Hepatocyte (in vitro differentiated cells): ENCODE results near the gene ABCA2. TPM values are rescaled to one million over a fixed set of nuclear protein-coding genes. Genes with fewer than 3 reads are reported as not detected.

Experiments
- DNase-seq: peaks from one replicate; pipeline ENCODE4 v3.0.0-alpha.2; 2016; ENCODE audit warnings: low spot score
- H2AFZ ChIP-seq: fragments of 200-600 bp; sonication (generic); 2 replicates; pipeline ENCODE4 v1.6.0; 2016; ENCODE audit warnings: antibody characterized with exemption, mild to moderate bottlenecking
- H3K27ac ChIP-seq: fragments of 200-600 bp; sonication (generic); 2 replicates; pipeline ENCODE4 v1.5.1; 2016; ENCODE audit warnings: mild to moderate bottlenecking
- H3K27me3 ChIP-seq: fragments of 200-600 bp; sonication (generic); 2 replicates; pipeline ENCODE4 v1.6.1; 2016
- H3K36me3 ChIP-seq: fragments of 200-600 bp; sonication (generic); replicated peaks from 2 replicates; pipeline ENCODE4 v1.5.1; 2016; ENCODE audit warnings: low read depth; ENCODE audit not compliant: insufficient read depth
- H3K4me1 ChIP-seq: fragments of 200-600 bp; sonication (generic); 2 replicates; pipeline ENCODE4 v1.5.1; 2016; ENCODE audit warnings: mild to moderate bottlenecking, moderate library complexity; ENCODE audit not compliant: insufficient read depth
- H3K4me2 ChIP-seq: fragments of 200-600 bp; sonication (generic); 2 replicates; pipeline ENCODE4 v1.6.0; 2016
- H3K4me3 ChIP-seq: fragments of 200-600 bp; sonication (generic); 2 replicates; pipeline ENCODE4 v1.5.1; 2016; ENCODE audit warnings: mild to moderate bottlenecking
- H3K79me2 ChIP-seq: fragments of 200-600 bp; sonication (generic); 2 replicates; pipeline ENCODE4 v1.6.0; 2017; ENCODE audit warnings: mild to moderate bottlenecking
- H3K9me2 ChIP-seq: fragments of 200-600 bp; sonication (generic); replicated peaks from 2 replicates; pipeline ENCODE4 v1.6.0; 2017; ENCODE audit warnings: mild to moderate bottlenecking; ENCODE audit not compliant: insufficient read depth
- H3K9me3 ChIP-seq: fragments of 200-600 bp; sonication (generic); 2 replicates; pipeline ENCODE4 v1.5.1; 2016; ENCODE audit warnings: low read depth, mild to moderate bottlenecking
- H4K20me1 ChIP-seq: fragments of 200-600 bp; sonication (generic); 2 replicates; pipeline ENCODE4 v1.6.0; 2016; ENCODE audit warnings: mild to moderate bottlenecking; ENCODE audit not compliant: insufficient read depth, poor library complexity, severe bottlenecking
- CTCF ChIP-seq: fragments of 200-600 bp; sonication (generic); IDR thresholded peaks from 2 replicates; pipeline ENCODE4 v1.5.1; 2016; ENCODE audit warnings: antibody characterized with exemption, mild to moderate bottlenecking; ENCODE audit not compliant: poor library complexity
- EZH2 ChIP-seq: fragments of 200-600 bp; sonication (generic); IDR thresholded peaks from 2 replicates; pipeline ENCODE4 v1.6.1; 2016; ENCODE audit warnings: antibody characterized with exemption, mild to moderate bottlenecking, borderline replicate concordance
- EZH2phosphoT487 ChIP-seq: fragments of 200-600 bp; sonication (generic); IDR thresholded peaks from one replicate; pipeline ENCODE4 v1.6.1; 2018; ENCODE audit warnings: antibody characterized with exemption, mild to moderate bottlenecking, low read depth, moderate library complexity; ENCODE audit not compliant: unreplicated experiment, severe bottlenecking
- WGBS: methylation state at CpG from one replicate; pipeline ENCODE4 v1.1.6; 2016; ENCODE audit warnings: low lambda C conversion rate; ENCODE audit errors: missing lambda C conversion rate; 5-methylcytosine and 5-hydroxymethylcytosine counted together
- polyA plus RNA-seq: library from polyadenylated mRNA; unstranded; fragments of >200 nt; fragmentation: Nextera tagmentation; extraction: Ambion mirVana; gene quantifications from 2 replicates; pipeline ENCODE4 v1.2.1, GENCODE V29; 2016
- total RNA-seq: library from RNA; depleted of rRNA; stranded (reverse); fragments of >200 nt; gene quantifications from 2 replicates; pipeline ENCODE4 v1.2.3, GENCODE V29; 2014

ABCA2 gene
- total and polyA plus RNA-seq, 2 experiments from 2014 or later: 14.6 to 15.6 TPM

GRCh38 chr9:137069508-137070091 lies 41.6 kb upstream of the ABCA2 start:
- Histone ChIP-seq H3K4me3 (no peak overlapping the region), H3K36me3 (no peaks in the 10 kb centered on the region), H3K9me2 (no peaks in the 10 kb centered on the region), H2AFZ (no peak overlapping the region), H3K4me2 (peak overlapping the region; percentile 73), H3K27ac (no peak overlapping the region), H3K79me2 (no peaks in the 10 kb centered on the region), H3K27me3 (no peaks in the 10 kb centered on the region), H3K4me1 (peaks cover 3% of the 10 kb centered on the region), H4K20me1 (no peaks in the 10 kb centered on the region), H3K9me3 (no peaks in the 10 kb centered on the region)
- no peak for DNase-seq
- TF ChIP-seq EZH2 (no peak), CTCF (no peak), EZH2phosphoT487 (no peak)
- WGBS: 4% methylated on average over 40 of the region's 52 CpGs

- Histone ChIP-seq H3K79me2 (no peaks in the 10 kb centered on the region), H3K4me1 (peaks cover 3% of the 10 kb centered on the region), H3K9me3 (no peaks in the 10 kb centered on the region), H2AFZ (no peak overlapping the region), H3K36me3 (no peaks in the 10 kb centered on the region), H4K20me1 (no peaks in the 10 kb centered on the region), H3K27me3 (no peaks in the 10 kb centered on the region), H3K4me3 (no peak overlapping the region), H3K9me2 (no peaks in the 10 kb centered on the region), H3K27ac (no peak overlapping the region), H3K4me2 (peak overlapping the region; percentile 73)
- DNase-seq: no peak
- TF ChIP-seq CTCF: no peak
- no peak for TF ChIP-seq EZH2phosphoT487
- no peak for TF ChIP-seq EZH2
- WGBS: 96% methylated on average over 17 of the region's 17 CpGs
Observed at GRCh38 chr9:137068539-137069507, 40.8 kb upstream of the ABCA2 start.

- WGBS: 60% methylated on average over 12 of the region's 12 CpGs
- Histone ChIP-seq H3K4me1 (peaks cover 3% of the 10 kb centered on the region), H3K9me2 (no peaks in the 10 kb centered on the region), H3K4me3 (no peak overlapping the region), H2AFZ (no peak overlapping the region), H3K79me2 (no peaks in the 10 kb centered on the region), H3K36me3 (no peaks in the 10 kb centered on the region), H3K27ac (no peak overlapping the region), H3K9me3 (no peaks in the 10 kb centered on the region), H4K20me1 (no peaks in the 10 kb centered on the region), H3K27me3 (no peaks in the 10 kb centered on the region), H3K4me2 (no peak overlapping the region)
- peak; percentile 86 for DNase-seq
- TF ChIP-seq CTCF (peak; percentile 70), EZH2 (no peak)
Observed at GRCh38 chr9:137067860-137068538, 40.0 kb upstream of the ABCA2 start.
